ENCODE results near the gene RGS3.

RGS3 gene

GRCh38 chr9:113602126-113603047 lies 138.9 kb downstream of the RGS3 start:
- no peak for DNase-seq (ENCODE audit: low spot score)

GRCh38 chr9:113603048-113603375 lies 139.5 kb downstream of the RGS3 start:
- no peak for DNase-seq (ENCODE audit: low spot score)

GRCh38 chr9:113603773-113604172 lies 140.2 kb downstream of the RGS3 start:
- no peak for DNase-seq (ENCODE audit: low spot score)

GRCh38 chr9:113604393-113604792 lies 140.9 kb downstream of the RGS3 start:
- DNase-seq (ENCODE audit: low spot score): no peak

GRCh38 chr9:113606510-113606909 lies 143.0 kb downstream of the RGS3 start:
- DNase-seq (ENCODE audit: low spot score): no peak

- no peak for DNase-seq (ENCODE audit: low spot score)
Measured at GRCh38 chr9:113608082-113608685, 144.7 kb downstream of the RGS3 start.

- DNase-seq (ENCODE audit: low spot score): no peak
Measured at GRCh38 chr9:113609562-113610318, 146.2 kb downstream of the RGS3 start.

GRCh38 chr9:113611461-113612215 lies 148.1 kb downstream of the RGS3 start:
- no peak for DNase-seq (ENCODE audit: low spot score)

- no peak for DNase-seq (ENCODE audit: low spot score)
Measured at GRCh38 chr9:113612216-113612747, 148.8 kb downstream of the RGS3 start.

- no peak for DNase-seq (ENCODE audit: low spot score)
Measured at GRCh38 chr9:113612828-113613227, 149.3 kb downstream of the RGS3 start.

GRCh38 chr9:113613815-113614413 lies 150.4 kb downstream of the RGS3 start:
- no peak for DNase-seq (ENCODE audit: low spot score)

- no peak for DNase-seq (ENCODE audit: low spot score)
Measured at GRCh38 chr9:113614843-113615648, 151.5 kb downstream of the RGS3 start.

- DNase-seq (ENCODE audit: low spot score): no peak
Measured at GRCh38 chr9:113616116-113616515, 152.6 kb downstream of the RGS3 start.

GRCh38 chr9:113616621-113617496 lies 153.3 kb downstream of the RGS3 start:
- no peak for DNase-seq (ENCODE audit: low spot score)

GRCh38 chr9:113617550-113617949 lies 154.0 kb downstream of the RGS3 start:
- no peak for DNase-seq (ENCODE audit: low spot score)

GRCh38 chr9:113618836-113619490 lies 155.4 kb downstream of the RGS3 start:
- no peak for DNase-seq (ENCODE audit: low spot score)

- DNase-seq (ENCODE audit: low spot score): no peak
Measured at GRCh38 chr9:113619491-113620376, 156.2 kb downstream of the RGS3 start.
